Aorta (tissue), 5 donors: Measurements from ENCODE around the gene DLX6. TPM values are rescaled to one million over a fixed set of nuclear protein-coding genes. Genes with fewer than 3 reads are reported as not detected.

Experiments
- ATAC-seq: fragments of 200-7000 bp; cut with Tn5 transposase; one replicate; pipeline ENCODE4 v1.9.1; 2022; ENCODE audit warnings: moderate library complexity; ENCODE audit not compliant: low FRiP score
- DNase-seq, 2 donors: peaks; one replicate each; pipeline ENCODE4 v3.0.0-alpha.2; 2020
- H3K27ac ChIP-seq, 2 donors: one replicate each; pipeline ENCODE4 v1.5.1; 2013; ENCODE audit warnings: low read length in 2 of 2, mild to moderate bottlenecking in 2 of 2, moderate library complexity in 2 of 2, control low read depth in 1 of 2, inconsistent platforms in 1 of 2, low read depth in 1 of 2
- H3K27me3 ChIP-seq, 2 donors: one replicate each; pipeline ENCODE4 v1.6.1; 2013; ENCODE audit warnings: control low read depth in 1 of 2, low read length in 1 of 2, mild to moderate bottlenecking in 1 of 2, moderate library complexity in 1 of 2; ENCODE audit not compliant: insufficient read depth in 2 of 2, control insufficient read depth in 1 of 2
- H3K36me3 ChIP-seq, 2 donors: one replicate each; pipeline ENCODE4 v1.6.1; 2013; ENCODE audit warnings: control low read depth in 1 of 2, low read length in 1 of 2, mild to moderate bottlenecking in 1 of 2; ENCODE audit not compliant: insufficient read depth in 2 of 2, control insufficient read depth in 1 of 2
- H3K4me1 ChIP-seq, 2 donors: one replicate each; pipeline ENCODE4 v1.6.1; 2013; ENCODE audit warnings: low read length in 2 of 2, control low read depth in 1 of 2, mild to moderate bottlenecking in 1 of 2, moderate library complexity in 1 of 2; ENCODE audit not compliant: insufficient read depth in 2 of 2, control insufficient read depth in 1 of 2
- H3K4me3 ChIP-seq, 2 donors: one replicate each; pipeline ENCODE4 v1.5.1; 2013; ENCODE audit warnings: low read length in 2 of 2, control low read depth in 1 of 2, mild to moderate bottlenecking in 1 of 2
- H3K9me3 ChIP-seq: one replicate; pipeline ENCODE4 v1.6.1; 2013; ENCODE audit warnings: mild to moderate bottlenecking, low read length; ENCODE audit not compliant: control insufficient read depth
- WGBS, 2 donors: extraction: QIAGEN DNeasy Blood & Tissue Kit; methylation state at CpG; one replicate each; pipeline ENCODE4 v1.1.7; 2013; 5-methylcytosine and 5-hydroxymethylcytosine counted together
- intact Hi-C, 2 donors: fragments of 100-400 bp; cut with DNase I; formaldehyde crosslinking; loops; one replicate each; pipeline versions ENCODE4 v1.14.2 to v1.15.0; 2022
- polyA plus RNA-seq, 2 donors: library from polyadenylated mRNA; stranded (reverse); fragments of 200-250 nt; gene quantifications; one replicate each; pipeline ENCODE4 v1.2.3, GENCODE V29; 2013
- total RNA-seq, 2 donors: library from RNA; stranded (reverse); fragmentation: NEBNext Ultra II Directional; extraction: Animal tissue kit (Norgen Biotek cat#: 25700); gene quantifications; one replicate each; pipeline ENCODE4 v1.2.1, GENCODE V29; 2021
- donor health status: healthy with polysubstance abuse.
- donor health status: Bipolar disorder and iron deficiency.
- donor health status: DM: no; HTN: no; CAD: no.
- donor health status: DM: no; HTN: no; CAD: no.
- donor health status: DM: yes; HTN: yes; CAD: no.

The DLX6 gene
- total and polyA plus RNA-seq, 4 donors: 0.13 to 0.27 (median 0.19) TPM; not detected in 1

DNA sequence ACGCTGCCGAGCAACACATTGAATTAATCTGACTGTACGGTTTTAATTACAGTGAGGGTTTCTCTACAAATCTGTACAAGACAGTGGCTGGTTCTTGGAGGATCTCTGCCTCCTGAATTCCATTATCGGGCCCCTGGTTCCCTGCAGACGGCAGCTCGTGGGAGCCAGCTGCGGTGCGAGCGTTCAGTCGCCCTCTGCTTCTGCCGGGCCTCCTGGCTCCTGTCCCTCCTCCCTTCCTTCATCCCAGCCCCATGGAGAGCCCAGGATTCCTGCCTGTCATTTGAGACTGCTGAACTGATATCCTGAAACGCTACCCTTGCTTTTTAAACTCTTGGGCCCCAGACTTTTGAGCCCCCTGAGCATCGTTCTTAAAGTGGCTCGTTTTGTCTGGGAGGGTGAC, 6.6 kb upstream of the DLX6 start:
- Histone ChIP-seq H3K9me3 (peaks cover 2% of the 10 kb centered on the region), H3K27ac (no peak overlapping the region), H3K4me1 (no peaks in the 10 kb centered on the region), H3K36me3 (no peaks in the 10 kb centered on the region), H3K4me3 (no peak overlapping the region), H3K27me3 (peaks cover 0 to 2% of the 10 kb centered on the region in 2 donors)
- intact Hi-C loops: no loop called here
- 6 to 7% methylated on average over 14 of the region's 14 CpGs for WGBS, 2 donors
- DNase-seq: no peak
- ATAC-seq: no peak

DNA sequence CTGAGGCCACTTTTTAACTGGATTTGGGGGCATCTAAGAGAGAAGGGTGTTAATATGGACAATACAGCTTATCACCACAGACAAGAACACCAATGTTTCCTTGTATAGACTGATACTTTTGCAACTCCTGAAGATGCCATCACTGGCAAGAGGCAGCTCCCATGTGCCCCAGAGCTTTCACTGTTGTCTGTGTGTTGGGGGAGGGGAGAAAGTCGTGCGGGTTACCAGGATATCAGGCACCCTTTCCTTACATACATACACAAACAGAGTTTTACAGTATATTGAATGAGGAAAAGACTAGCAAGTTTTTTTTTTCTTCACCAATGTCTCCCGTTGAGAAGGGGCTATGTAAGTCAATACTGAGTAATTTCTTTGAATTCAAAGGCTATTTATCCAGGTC, 4.1 kb upstream of the DLX6 start:
- no peak overlapping the region for H3K4me3 ChIP-seq
- intact Hi-C loops: no loop called here
- ATAC-seq: no peak
- WGBS, 2 donors: 47 to 54% methylated on average over 3 of the region's 3 CpGs
- no peaks in the 10 kb centered on the region for H3K36me3 ChIP-seq
- no peak for DNase-seq
- peaks cover 0 to 2% of the 10 kb centered on the region in 2 donors for H3K27me3 ChIP-seq
- no peak overlapping the region for H3K27ac ChIP-seq
- no peaks in the 10 kb centered on the region for H3K4me1 ChIP-seq
- H3K9me3 ChIP-seq: peaks cover 2% of the 10 kb centered on the region

DNA sequence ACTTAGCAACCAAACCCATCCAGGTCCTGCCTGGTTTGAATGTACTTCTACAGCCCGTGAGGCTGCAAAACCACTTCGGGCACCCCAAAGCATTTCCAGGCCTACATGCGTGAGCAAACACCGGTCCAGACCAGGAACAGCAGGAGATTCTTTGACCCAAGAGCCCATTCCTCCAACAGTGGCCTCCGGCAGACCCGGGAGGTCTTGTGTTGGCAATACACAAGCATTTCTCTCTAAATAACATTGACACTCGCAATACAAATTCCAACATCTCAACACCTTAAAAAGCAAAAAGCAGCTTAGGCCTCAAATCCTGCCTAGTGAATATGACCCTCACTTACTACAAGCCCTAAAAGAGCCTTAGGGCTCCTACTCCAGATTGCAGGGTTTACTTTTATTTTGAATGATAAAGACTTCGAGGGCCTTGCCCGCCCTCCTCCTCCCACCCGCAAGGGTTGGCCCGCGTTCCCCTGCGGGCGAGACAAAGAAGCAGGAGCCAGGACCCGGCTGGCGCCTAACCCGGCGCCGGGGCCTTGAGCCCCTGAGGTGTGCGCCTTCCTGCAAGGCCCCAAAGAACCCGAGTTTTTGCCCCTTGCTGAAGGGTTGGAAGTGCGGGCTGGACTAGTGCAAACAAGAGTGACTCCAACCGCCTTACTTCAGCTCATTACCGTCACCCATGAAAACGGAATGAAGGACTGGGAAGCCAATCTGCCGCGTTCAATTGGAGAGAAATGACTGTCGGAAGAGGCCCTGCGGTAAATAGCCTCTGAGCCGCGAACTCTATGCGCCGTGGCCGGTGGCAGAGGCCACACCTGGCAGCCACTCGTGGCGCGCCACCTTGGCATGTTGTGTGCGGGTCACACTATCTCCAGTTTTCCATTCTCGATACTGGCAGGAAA, 3.4 kb upstream of the DLX6 start:
- Histone ChIP-seq H3K4me3 (no peak overlapping the region), H3K27ac (no peak overlapping the region), H3K9me3 (peaks cover 2% of the 10 kb centered on the region), H3K36me3 (no peaks in the 10 kb centered on the region), H3K27me3 (peaks cover 0 to 2% of the 10 kb centered on the region in 2 donors), H3K4me1 (no peaks in the 10 kb centered on the region)
- DNase-seq: no peak
- WGBS, 2 donors: 56 to 69% methylated on average over 39 of the region's 39 CpGs
- intact Hi-C loops: no loop called here
- ATAC-seq: no peak

DNA sequence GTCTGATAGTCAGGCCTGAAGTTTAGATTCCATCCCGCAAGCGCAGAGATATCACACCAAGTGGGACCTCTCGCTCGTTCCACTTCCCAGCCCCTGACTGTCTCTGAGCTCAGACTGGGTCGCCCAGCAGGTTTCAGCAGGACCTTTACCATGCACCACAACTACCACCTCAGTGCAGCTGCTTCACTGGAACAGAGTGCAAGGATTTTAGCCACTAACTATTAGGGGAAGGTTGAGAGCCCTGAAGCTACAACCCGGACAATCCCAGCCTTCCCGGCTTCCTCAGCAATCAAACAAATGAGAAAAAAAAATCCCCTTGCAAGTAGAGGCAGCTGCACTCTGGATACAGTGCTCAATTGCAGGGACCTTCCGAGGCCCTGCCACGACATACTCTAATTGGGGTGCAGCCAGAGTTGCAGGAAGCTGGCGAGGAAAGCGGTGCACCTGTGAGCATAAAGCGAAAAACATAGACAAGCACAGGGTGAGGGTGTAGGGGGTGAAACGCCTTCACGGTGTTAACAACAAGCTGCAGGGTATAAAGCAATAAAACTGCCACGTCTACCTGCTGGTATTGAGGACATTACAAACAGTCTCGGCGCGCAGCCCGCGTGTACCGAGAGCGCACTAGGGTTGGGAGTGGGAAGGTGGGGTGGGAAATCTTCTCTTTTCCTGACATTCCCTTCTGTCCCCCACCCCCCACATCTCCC, 2.6 kb upstream of the DLX6 start:
- Histone ChIP-seq H3K4me1 (no peaks in the 10 kb centered on the region), H3K36me3 (no peaks in the 10 kb centered on the region), H3K4me3 (no peak overlapping the region), H3K27me3 (peaks cover 0 to 2% of the 10 kb centered on the region in 2 donors), H3K9me3 (peaks cover 2% of the 10 kb centered on the region), H3K27ac (no peak overlapping the region)
- ATAC-seq: no peak
- WGBS, 2 donors: 15 to 30% methylated on average over 22 of the region's 22 CpGs
- intact Hi-C loops: no loop called here
- DNase-seq: no peak

DNA sequence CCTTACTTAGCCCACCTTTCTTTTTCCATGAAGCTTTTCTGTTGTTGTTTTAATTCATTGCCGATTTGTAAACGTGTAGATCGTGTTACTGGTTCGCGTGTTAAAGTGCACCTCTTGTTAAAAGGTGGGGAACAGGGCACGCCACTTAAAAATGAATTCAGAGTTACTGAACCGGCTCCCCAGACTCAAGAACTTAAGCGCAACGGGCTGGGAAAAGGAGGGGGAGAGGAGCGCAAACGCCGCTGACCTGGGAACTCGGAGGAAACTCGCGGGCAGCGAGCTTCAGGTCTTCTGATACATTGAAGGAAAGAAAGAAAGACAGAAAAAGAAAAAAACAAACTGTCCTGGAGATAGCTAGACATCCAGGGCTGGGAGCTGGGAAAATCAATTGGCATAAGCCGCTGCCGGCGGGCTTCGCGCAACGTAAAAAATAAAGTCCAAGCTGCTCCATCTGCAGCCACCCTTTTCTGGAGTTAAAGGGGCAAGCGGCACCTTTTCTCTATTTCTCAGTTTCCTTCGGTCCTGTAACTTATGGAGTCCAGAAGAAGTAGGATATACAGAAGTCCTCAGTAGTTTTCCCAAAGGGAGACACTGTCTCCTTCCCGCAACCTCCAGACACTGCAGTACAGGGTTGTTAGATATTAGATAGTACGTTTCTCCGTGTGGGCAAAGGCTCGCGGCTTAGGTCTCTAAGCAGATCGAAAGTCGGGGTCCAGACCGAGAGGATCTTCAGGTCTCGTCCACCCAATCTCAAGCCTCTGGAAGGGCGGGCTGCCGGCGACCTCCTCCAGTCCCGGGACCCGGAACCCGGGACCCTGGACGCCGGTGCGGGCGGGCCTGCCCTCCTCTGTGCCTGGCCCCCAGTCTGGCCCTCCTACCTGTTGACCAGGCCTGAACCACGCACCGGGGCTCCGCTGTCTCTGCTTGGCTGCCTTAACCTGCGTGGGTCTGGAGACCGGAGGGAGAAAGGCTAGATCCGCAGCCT, 1.8 kb upstream of the DLX6 start:
- Histone ChIP-seq H3K27ac (no peak overlapping the region), H3K9me3 (peaks cover 2% of the 10 kb centered on the region), H3K4me1 (no peaks in the 10 kb centered on the region), H3K27me3 (peaks cover 0 to 2% of the 10 kb centered on the region in 2 donors), H3K4me3 (no peak overlapping the region), H3K36me3 (no peaks in the 10 kb centered on the region)
- WGBS, 2 donors: 6 to 12% methylated on average over 49 of the region's 49 CpGs
- no peak for DNase-seq
- intact Hi-C loops: no loop called here
- no peak for ATAC-seq

DNA sequence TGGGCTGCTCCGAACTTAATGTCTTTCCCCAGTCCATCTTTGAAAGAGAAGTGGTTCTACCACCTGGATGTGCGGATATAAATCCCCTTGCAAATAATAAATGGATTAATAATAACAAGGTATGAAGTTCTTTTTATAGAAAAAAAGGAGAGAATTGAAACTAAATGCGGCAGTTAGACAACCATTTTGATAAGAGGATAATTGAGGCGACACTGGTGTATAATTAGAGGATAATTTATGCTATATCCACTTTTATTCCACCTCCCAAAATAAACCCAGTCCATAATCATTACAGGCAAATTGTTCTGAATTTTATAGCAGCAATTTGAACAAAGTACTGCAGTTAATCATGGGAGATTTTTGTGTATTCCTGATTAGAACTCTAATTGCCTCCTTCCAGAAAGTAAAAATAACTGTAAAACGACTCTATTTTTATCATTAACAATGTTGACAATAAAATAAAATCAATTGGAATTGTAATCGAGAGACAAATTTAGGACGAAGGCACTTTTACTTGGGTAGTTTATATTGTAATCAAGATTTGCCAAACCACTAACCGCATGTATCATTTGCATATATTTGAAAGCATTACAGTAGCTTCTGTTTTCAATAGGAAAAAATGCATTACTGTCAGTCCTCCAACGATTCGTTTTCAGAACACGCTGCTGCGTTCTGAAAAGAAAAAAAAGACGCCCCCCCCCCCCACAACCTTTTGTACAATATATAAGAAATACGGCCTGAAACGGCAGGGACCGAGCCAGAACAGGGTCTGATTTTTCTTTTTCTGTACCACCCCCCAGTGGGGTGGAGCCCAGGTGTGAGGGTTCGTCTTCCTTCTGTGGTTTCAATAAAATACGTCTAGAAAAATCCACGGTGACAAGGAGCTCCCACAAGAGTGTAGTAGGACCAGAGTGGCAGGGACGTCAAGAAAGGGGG, 838 bp upstream of the DLX6 start:
- Histone ChIP-seq H3K4me3 (no peak overlapping the region), H3K9me3 (peaks cover 2% of the 10 kb centered on the region), H3K4me1 (no peaks in the 10 kb centered on the region), H3K27ac (no peak overlapping the region), H3K36me3 (no peaks in the 10 kb centered on the region), H3K27me3 (peaks cover 0 to 2% of the 10 kb centered on the region in 2 donors)
- intact Hi-C loops: no loop called here
- 9 to 14% methylated on average over 20 of the region's 20 CpGs for WGBS, 2 donors
- ATAC-seq: no peak
- DNase-seq: no peak

DNA sequence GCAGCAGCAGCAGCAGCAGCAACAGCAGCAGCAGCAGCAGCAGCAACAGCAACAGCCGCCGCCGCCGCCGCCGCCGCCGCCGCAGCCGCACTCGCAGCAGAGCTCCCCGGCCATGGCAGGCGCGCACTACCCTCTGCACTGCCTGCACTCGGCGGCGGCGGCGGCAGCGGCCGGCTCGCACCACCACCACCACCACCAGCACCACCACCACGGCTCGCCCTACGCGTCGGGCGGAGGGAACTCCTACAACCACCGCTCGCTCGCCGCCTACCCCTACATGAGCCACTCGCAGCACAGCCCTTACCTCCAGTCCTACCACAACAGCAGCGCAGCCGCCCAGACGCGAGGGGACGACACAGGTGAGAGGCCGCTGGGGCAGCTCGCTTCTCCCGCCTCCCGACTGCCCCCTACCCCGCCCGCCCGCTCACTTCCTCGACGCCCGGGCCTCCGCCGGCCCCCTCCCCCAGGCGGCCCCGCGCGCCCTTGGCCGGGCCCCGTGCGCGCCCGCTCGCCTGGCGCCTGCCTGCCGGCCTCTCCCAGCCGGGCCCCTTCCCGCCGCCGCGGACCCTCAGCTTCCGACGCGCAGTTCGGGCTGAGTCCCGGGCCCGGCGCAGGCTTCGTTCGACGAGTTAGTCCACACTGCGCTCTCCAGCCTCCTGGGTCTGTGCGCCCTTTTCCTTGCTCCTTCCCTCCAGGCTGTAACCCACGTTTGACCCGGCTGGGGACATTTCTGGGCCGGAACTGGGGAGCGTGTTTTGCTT, 882 bp downstream of the DLX6 start:
- no peak overlapping the region for H3K27ac ChIP-seq

More for the DNA sequence above, 882 bp downstream of the DLX6 start:
- intact Hi-C loops: no loop called here
- Histone ChIP-seq H3K27me3 (peaks cover 0 to 2% of the 10 kb centered on the region in 2 donors), H3K4me1 (no peaks in the 10 kb centered on the region), H3K4me3 (peak overlapping the region in 1 of 2 donors; percentile 8), H3K9me3 (peaks cover 4% of the 10 kb centered on the region), H3K36me3 (no peaks in the 10 kb centered on the region)
- ATAC-seq: peak; percentile 64
- DNase-seq: no peak
- 1 to 2% methylated on average over 64 to 83 of the region's 83 CpGs for WGBS, 2 donors
